Stimulated activated naive B cell treated with anti-CD40 and anti-IgM and Interleukin-4, amounts not matched to agents 10 μg/mL and 1 μg/mL and 100 μg/mL, for 72 hours (primary cell): ENCODE measurements around the gene RBMS3.
"Not testable (repeated sequence)": the region's sequence is repeated elsewhere in the genome, so short reads cannot be mapped to it uniquely, and the experiment has no call there.

Source experiments
- ATAC-seq, 2 donors: fragments of 150-1000 bp; cut with Tn5 transposase; replicated peaks; 2 replicates each; pipeline ENCODE4 v1.10.0; 2021; ENCODE audit warnings: moderate library complexity in 1 of 2
- DNase-seq: peaks from one replicate; pipeline ENCODE4 v3.0.0; 2021
- H3K27ac Mint-ChIP-seq: one replicate; pipeline ENCODE4 v1.8.0; 2022; ENCODE audit warnings: mild to moderate bottlenecking, mixed read lengths
- H3K27me3 Mint-ChIP-seq, 2 donors: one replicate each; pipeline ENCODE4 v1.8.0; 2022; ENCODE audit warnings: mixed read lengths in 2 of 2
- H3K36me3 Mint-ChIP-seq, 2 donors: one replicate each; pipeline ENCODE4 v1.8.0; 2022; ENCODE audit warnings: mixed read lengths in 2 of 2, mild to moderate bottlenecking in 1 of 2
- H3K4me1 Mint-ChIP-seq, 2 donors: one replicate each; pipeline ENCODE4 v1.8.0; 2022; ENCODE audit warnings: mixed read lengths in 2 of 2, mild to moderate bottlenecking in 1 of 2
- H3K4me3 Mint-ChIP-seq, 2 donors: one replicate each; pipeline ENCODE4 v1.8.0; 2022; ENCODE audit warnings: mild to moderate bottlenecking in 2 of 2, mixed read lengths in 2 of 2, moderate library complexity in 1 of 2
- H3K9me3 Mint-ChIP-seq, 2 donors: one replicate each; pipeline ENCODE4 v1.8.0; 2022; ENCODE audit warnings: mixed read lengths in 2 of 2, mild to moderate bottlenecking in 1 of 2

The RBMS3 gene

DNA sequence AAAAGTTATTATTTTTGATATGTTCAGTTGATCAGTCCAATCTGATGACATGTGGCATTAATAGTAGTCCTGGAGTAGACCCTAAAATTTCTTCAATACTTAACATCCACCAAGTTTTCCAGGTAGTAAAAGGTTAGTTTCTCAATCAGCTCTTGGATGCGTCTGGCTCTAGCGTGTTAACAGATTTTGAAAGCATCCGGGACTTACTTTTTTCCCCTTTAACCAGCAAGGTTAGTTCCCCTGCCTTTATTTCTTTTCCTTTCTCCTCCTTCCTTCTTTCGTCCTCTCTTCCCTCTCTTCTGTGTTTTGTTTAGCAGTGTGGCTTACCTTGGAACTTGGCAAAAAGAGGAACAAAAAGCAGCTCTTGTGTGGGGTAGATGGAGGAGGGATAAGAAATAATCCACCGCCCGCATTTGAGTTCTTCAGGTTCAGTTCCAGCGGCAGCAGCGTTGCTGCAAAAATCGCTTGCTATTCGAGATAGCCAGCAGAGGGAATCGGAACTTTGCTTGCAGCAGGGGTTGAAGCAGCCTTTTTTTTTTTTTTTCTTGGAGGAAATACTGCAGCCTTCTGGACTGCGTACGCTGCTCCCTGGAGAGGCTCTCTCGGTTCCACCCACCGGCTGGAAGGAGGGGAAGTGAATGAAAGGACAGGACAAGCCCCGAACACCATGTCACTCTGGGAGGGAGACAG, at the start of gene RBMS3:
TSS of gene RBMS3 (plus strand) at position 668 of the 690 bp plus-strand sequence.
- Mint-ChIP-seq H3K27ac (peak within 1 kb of the TSS; percentile 48), H3K4me1 (peaks cover 16 to 42% of the 10 kb centered on the region in 2 donors), H3K4me3 (peak within 1 kb of the TSS; percentile 85 to 88)

DNA sequence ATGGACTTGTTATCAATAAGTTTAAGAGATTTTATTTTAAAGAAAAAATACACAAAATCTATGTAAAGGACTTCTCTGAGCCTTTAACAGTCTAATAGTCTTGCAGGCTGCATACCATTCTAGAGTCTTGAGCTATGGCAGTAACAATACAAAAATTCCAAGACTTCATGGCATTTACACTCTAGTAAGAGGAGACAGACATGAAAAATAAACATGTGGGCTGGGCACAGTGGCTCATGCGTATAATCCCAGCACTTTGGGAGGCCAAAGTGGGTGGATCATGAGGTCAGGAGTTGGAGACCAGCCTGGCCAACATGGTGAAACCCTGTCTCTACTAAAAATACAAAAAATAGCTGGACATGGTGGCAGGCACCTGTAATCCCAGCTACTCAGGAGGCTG, 47.7 kb upstream of the RBMS3 start:
- not testable (repeated sequence) for H3K36me3 Mint-ChIP-seq, H3K27ac Mint-ChIP-seq, H3K9me3 Mint-ChIP-seq, H3K4me3 Mint-ChIP-seq, H3K27me3 Mint-ChIP-seq, ATAC-seq, DNase-seq, H3K4me1 Mint-ChIP-seq

More for the DNA sequence above, at the start of gene RBMS3:
- ATAC-seq (peak; percentile 31 to 41), DNase-seq (peak; percentile 14)
- Mint-ChIP-seq H3K36me3 (no peaks in the 10 kb centered on the region), H3K27me3 (peaks cover 0 to 15% of the 10 kb centered on the region in 2 donors), H3K9me3 (no peaks in the 10 kb centered on the region)

DNA sequence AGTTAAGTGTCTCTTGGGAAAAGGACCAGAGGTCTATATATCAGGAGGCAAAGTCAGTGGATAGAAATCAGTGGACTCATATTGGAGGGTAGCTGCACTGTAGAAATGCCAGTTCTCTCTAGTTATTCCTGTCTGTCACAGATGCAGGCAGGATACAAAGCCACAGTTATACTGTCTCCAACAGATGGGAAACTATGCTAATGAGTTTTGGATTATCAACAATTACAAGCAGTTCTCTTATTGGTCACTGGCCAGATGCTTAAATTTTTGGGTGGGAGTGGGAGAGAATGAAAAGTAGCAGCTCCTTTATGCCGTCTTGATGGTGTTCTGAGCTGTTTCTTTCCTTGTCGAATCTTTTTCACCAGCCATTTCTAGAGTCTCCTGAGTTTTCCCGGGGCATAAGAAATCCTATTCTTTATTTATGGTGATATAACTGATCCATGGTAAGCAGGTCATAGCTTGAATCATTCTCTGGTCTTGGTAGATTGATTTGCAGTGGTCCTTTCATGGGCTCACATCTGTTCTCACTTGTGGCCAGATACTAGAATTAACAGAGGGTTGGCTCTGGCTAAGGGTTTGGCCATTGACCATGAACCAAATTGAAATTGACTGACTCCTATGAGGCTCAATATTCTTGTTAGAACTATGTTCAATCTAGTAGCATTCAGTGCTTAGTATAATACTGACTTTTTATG, 44.6 kb upstream of the RBMS3 start:
- H3K4me3 Mint-ChIP-seq: no peak overlapping the region
- no peaks in the 10 kb centered on the region for H3K36me3 Mint-ChIP-seq
- no peaks in the 10 kb centered on the region for H3K27me3 Mint-ChIP-seq
- H3K4me1 Mint-ChIP-seq: no peaks in the 10 kb centered on the region
- DNase-seq: no peak
- H3K9me3 Mint-ChIP-seq: peaks cover under 1 to 2% of the 10 kb centered on the region in 2 donors
- no peak for ATAC-seq
- no peak overlapping the region for H3K27ac Mint-ChIP-seq

DNA sequence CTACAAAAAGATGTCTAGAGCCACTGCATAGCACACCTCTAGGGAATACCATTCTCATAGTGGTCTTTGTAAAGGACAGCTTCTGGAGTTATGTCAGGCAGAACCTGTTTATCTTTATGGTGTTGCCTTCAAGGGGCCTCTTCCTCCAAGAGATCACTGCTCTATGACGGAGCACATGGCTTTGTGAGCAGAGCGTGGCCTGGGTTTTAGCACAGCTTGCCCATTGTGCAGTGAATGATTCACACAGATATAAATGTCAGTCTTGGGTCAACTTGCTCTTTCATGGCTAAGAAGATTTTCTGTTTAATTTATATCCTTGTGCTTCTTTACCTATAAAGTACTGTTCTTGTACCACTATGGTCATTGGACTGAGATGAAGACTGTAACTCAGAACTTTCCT, 41.5 kb upstream of the RBMS3 start:
- DNase-seq (no peak), ATAC-seq (no peak)
- Mint-ChIP-seq H3K27me3 (no peaks in the 10 kb centered on the region), H3K36me3 (no peaks in the 10 kb centered on the region), H3K27ac (no peak overlapping the region), H3K4me3 (no peak overlapping the region), H3K9me3 (peaks cover 4% of the 10 kb centered on the region in 2 donors), H3K4me1 (no peaks in the 10 kb centered on the region)

DNA sequence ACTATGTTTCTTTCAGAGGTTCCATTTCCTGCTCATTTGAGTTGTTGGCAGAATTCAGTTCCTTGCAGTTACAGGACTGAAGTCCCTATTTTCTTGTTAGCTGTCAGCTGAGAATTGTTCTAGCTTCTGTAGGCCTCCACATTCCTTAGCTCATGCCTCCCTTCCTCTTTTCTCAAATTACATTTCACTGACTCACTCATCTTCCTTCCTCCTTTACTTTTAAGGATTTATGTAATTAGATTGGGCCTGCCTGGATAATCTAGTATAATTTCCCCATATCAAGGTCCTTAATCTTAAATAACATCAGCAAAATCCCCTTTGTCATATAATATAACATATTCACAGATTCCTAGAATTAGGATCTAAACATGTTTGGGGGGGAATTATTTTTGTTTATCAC, 40.6 kb upstream of the RBMS3 start:
- Mint-ChIP-seq H3K9me3 (peaks cover 4% of the 10 kb centered on the region in 2 donors), H3K36me3 (no peaks in the 10 kb centered on the region), H3K27ac (no peak overlapping the region), H3K4me1 (no peaks in the 10 kb centered on the region), H3K27me3 (no peaks in the 10 kb centered on the region), H3K4me3 (no peak overlapping the region)
- DNase-seq (no peak), ATAC-seq (no peak)

DNA sequence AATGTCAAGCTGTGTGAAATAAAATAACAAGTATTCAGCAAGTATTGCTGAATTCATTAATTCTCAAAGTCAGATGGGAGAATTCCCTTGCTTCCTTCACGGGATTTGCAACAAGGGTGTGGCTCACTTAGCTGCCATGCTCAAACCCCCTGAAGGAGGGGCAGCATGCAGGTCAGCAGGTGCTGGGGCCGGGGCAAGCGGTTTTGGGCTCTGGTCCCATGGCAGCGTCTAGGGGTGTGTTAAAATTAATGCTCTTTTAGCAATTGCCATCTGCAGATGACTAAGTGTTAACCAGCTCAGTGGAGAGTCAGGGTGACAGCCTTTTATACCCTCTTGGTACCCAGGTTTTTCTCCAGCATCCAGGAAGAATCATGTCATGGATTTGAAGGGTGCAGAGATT, 40.0 kb upstream of the RBMS3 start:
- Mint-ChIP-seq H3K27me3 (no peaks in the 10 kb centered on the region), H3K4me3 (no peak overlapping the region), H3K36me3 (no peaks in the 10 kb centered on the region), H3K27ac (no peak overlapping the region), H3K9me3 (peaks cover 4% of the 10 kb centered on the region in 2 donors), H3K4me1 (no peaks in the 10 kb centered on the region)
- DNase-seq: no peak
- no peak for ATAC-seq

DNA sequence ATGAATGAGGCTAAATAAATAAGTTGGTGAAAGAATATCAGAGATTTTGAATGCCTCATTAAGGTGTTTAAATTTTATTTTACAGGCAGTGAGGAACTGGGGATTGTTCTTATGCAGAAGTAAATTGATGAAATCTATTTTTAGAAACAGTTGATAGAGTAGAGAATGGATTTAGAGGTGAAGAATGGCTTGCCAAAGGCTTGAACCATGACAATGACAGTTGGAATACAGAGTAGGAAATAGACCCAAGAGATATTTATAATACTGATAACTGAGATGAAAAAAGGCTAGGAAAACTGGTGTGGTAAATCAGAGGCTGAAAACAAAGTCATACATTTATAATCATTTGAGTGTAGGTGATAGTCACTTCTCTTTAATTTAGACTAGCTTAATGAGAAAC, 39.0 kb upstream of the RBMS3 start:
- no peaks in the 10 kb centered on the region for H3K4me1 Mint-ChIP-seq
- no peaks in the 10 kb centered on the region for H3K36me3 Mint-ChIP-seq
- DNase-seq: no peak
- H3K27me3 Mint-ChIP-seq: no peaks in the 10 kb centered on the region
- ATAC-seq: no peak
- peaks cover 4% of the 10 kb centered on the region in 2 donors for H3K9me3 Mint-ChIP-seq
- no peak overlapping the region for H3K4me3 Mint-ChIP-seq
- no peak overlapping the region for H3K27ac Mint-ChIP-seq

DNA sequence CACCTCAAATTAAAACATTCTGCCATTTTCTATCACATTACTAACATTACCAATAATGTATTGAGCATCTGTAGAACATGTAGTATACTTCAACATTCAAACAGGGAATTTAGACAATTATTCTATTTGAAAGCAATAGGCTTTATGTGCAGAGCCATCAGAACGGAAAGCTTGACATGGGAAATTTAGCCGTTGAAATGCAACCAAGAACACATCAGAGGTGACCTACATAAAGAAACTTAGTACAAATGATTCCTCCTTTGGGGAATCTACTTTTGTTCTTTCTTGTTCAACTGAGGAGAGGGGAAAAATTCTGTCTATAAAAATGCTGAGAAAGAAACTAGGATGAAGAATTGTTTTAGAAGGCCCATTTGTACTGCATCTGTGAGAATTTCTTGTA, 38.6 kb upstream of the RBMS3 start:
- ATAC-seq (no peak), DNase-seq (no peak)
- no peak overlapping the region for H3K27ac Mint-ChIP-seq
- H3K36me3 Mint-ChIP-seq: no peaks in the 10 kb centered on the region
- peaks cover 4% of the 10 kb centered on the region in 2 donors for H3K9me3 Mint-ChIP-seq
- no peaks in the 10 kb centered on the region for H3K4me1 Mint-ChIP-seq
- no peaks in the 10 kb centered on the region for H3K27me3 Mint-ChIP-seq
- H3K4me3 Mint-ChIP-seq: no peak overlapping the region

DNA sequence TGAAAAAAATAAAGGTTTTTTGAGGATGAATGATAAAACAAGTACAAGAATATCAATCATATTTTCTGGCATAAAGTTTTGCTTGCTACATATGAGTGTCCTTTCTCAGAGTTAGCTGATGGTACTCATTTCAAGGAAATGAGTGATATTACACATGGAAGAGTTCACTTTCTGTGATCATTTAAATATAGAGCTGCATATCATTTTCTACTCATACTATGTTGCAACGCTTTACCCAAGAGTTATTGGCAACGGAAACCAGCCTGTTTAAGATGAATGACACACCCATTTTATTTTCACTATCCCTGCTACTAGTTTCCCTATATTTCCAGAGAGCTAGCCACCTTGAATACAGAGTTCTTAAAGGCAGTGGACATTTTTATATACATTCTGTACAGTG, 35.4 kb upstream of the RBMS3 start:
- no peak overlapping the region for H3K4me3 Mint-ChIP-seq
- no peak overlapping the region for H3K27ac Mint-ChIP-seq
- ATAC-seq: no peak
- H3K36me3 Mint-ChIP-seq: no peaks in the 10 kb centered on the region
- DNase-seq: no peak
- H3K9me3 Mint-ChIP-seq: peaks cover 4% of the 10 kb centered on the region in 2 donors
- no peaks in the 10 kb centered on the region for H3K4me1 Mint-ChIP-seq
- no peaks in the 10 kb centered on the region for H3K27me3 Mint-ChIP-seq

DNA sequence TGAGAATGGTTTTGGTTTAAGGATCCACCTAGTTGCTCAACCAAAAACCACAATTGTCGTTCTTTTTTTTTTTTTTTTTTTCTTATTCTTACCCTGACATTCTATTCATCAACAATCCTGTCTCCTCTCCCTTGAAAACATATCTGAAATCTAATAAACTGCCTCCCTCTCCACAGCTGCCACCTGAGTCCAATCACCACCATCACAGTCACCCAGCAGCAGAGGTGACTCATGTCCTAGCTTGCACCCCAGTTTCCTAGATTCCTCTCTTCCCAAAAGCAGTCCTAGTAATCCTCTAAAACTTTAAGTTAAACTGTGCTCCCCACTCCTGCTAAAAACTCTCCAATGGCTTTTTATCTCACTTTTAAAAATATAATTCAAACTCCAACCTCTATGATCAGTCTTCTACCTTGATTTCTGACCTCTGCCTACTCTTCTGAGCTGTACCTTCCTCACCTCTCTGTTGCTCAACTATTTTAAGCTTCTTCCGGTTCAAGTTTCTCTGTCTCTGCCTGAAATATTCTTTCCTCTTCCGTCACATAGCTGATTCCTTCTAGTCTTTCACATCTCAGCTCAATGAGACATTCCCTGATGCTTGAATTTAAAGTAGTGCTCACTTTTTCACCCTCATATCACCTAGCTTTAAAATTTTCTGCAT, 33.7 kb upstream of the RBMS3 start:
- no peak for DNase-seq
- Mint-ChIP-seq H3K27me3 (no peaks in the 10 kb centered on the region), H3K36me3 (no peaks in the 10 kb centered on the region), H3K9me3 (no peaks in the 10 kb centered on the region), H3K27ac (no peak overlapping the region), H3K4me3 (no peak overlapping the region), H3K4me1 (no peaks in the 10 kb centered on the region)
- ATAC-seq: no peak

DNA sequence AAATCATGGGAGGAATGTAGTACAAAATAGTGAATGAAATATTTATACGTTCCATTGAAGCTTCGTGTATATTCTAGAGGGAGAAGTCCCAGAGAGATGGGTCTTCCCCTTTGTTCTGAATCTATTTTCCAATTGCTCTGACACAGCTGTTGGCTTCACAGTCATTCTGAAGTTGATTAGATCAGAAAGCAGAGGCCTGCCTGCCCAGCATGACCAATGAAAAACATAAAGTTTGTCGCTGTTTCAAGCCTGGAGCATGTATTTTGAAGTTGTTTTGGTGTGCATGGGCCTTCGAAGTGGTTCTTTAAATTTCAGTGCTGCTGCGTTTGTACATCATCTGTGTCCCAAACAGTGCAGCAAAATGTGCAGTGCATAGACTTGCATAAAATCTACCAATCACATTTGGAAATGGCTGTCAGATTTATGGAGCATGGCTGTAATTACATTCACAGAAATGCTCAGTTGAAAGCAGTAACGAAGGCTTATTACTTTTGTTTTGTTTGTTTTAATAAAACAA, 31.0 kb upstream of the RBMS3 start:
- no peak overlapping the region for H3K27ac Mint-ChIP-seq
- H3K4me3 Mint-ChIP-seq: no peak overlapping the region
- no peaks in the 10 kb centered on the region for H3K36me3 Mint-ChIP-seq
- ATAC-seq: no peak
- no peaks in the 10 kb centered on the region for H3K9me3 Mint-ChIP-seq
- H3K27me3 Mint-ChIP-seq: no peaks in the 10 kb centered on the region
- no peak for DNase-seq
- no peaks in the 10 kb centered on the region for H3K4me1 Mint-ChIP-seq

DNA sequence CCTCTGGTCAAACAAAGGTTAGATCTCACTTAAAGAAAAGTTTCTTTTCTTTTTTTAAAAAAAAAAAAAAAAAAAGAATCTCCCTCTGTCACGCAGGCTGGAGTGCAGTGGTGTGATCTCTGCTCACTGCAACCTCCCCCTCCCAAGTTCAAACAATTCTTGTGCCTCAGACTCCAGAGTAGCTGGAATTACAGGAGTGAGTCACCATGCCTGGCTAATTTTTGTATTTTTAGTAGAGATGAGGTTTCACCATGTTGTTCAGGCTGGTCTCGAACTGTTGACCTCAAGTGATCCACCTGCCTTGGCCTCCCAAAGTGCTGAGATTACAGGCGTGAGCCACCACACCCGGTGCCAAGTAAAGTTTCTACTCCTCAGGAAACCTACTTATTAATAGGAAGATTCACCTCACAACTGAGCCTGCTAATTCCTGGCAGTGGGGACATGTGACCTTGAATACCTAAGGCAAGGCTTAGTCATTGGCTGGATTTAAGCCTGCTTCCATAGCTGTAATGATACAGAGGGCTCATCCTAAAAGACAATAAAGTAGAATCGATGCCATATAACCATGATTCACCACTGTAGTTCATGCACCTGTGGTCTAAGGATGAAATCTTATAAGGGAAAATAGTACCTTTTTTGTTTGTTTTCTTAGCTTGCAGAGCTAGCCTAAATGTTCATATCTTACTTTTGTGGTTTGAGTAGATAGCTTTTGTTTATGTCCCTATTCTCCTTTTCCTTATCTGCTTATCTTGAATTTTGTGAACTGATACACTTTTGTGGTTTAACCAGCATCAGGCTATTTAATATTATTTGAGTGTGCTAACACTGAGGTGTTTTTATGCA, 24.8 kb upstream of the RBMS3 start:
- peak; percentile 23 to 34 for ATAC-seq
- no peak overlapping the region for H3K27ac Mint-ChIP-seq
- H3K9me3 Mint-ChIP-seq: no peaks in the 10 kb centered on the region
- no peaks in the 10 kb centered on the region for H3K36me3 Mint-ChIP-seq
- no peak overlapping the region for H3K4me3 Mint-ChIP-seq
- H3K27me3 Mint-ChIP-seq: peaks cover 3 to 6% of the 10 kb centered on the region in 2 donors
- H3K4me1 Mint-ChIP-seq: no peaks in the 10 kb centered on the region
- DNase-seq: no peak

DNA sequence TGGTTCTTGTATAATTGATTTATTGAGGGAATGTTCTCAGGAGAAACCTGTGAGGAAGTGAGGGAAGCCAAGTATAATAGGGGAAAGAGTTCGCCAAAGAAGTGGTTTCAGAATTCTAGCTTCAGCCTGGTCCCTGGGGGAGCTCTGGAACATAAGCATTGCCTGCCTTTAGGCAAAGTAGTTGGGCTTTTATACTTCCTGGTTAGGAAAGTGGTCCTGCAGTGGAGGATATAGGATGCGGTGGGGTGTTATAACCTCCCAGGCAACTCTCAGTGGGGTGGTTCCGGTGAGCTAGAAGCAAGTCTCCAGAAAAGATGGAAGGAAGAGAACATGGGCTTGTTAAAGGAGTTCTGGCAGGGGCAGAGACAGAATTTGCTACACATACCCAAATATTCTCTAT, 22.7 kb upstream of the RBMS3 start:
- H3K4me3 Mint-ChIP-seq: no peak overlapping the region
- no peak overlapping the region for H3K27ac Mint-ChIP-seq
- peaks cover 5 to 6% of the 10 kb centered on the region in 2 donors for H3K27me3 Mint-ChIP-seq
- no peaks in the 10 kb centered on the region for H3K9me3 Mint-ChIP-seq
- H3K4me1 Mint-ChIP-seq: no peaks in the 10 kb centered on the region
- no peak for ATAC-seq
- no peaks in the 10 kb centered on the region for H3K36me3 Mint-ChIP-seq
- DNase-seq: no peak

DNA sequence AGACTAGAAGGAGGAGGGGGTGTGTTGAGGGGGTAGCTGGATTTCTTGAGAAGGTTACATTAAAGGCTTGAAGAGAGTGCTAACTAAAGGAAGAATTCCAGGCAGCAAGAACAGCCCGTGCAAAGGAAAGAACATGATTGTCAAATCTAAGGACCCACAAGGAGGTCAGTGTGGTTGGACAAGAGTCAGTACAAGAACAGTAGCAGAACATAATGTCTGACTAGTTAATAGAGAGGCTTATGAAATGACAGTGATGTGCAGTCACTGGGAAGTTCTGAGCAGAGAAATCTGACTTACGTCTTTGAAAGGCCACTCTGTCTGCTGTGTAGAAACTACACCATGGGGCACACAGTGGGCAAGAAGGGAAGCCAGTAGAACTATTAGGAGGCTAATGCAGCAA, 19.8 kb upstream of the RBMS3 start:
- DNase-seq (no peak), ATAC-seq (no peak)
- Mint-ChIP-seq H3K27me3 (peaks cover 5 to 6% of the 10 kb centered on the region in 2 donors), H3K4me1 (no peaks in the 10 kb centered on the region), H3K36me3 (no peaks in the 10 kb centered on the region), H3K27ac (no peak overlapping the region), H3K9me3 (no peaks in the 10 kb centered on the region), H3K4me3 (no peak overlapping the region)
